T-helper 2 cell (primary cell): ENCODE results near the gene HIF1AN.
"Not testable (repeated sequence)": the region's sequence is repeated elsewhere in the genome, so short reads cannot be mapped to it uniquely, and the experiment has no call there.

ENCODE experiments used
- DNase-seq, 5 experiments: peaks; one replicate each; pipeline versions ENCODE4 v3.0.0 to v3.0.0-alpha.2; 2012 to 2022

Gene HIF1AN

GRCh38 chr10:100567249-100567648 lies 31.5 kb downstream of the HIF1AN start:
- DNase-seq: no peak

- DNase-seq: no peak
Measured at GRCh38 chr10:100567826-100568225, 32.1 kb downstream of the HIF1AN start.

GRCh38 chr10:100568912-100569311 lies 33.2 kb downstream of the HIF1AN start:
- DNase-seq: no peak

GRCh38 chr10:100569687-100570481 lies 34.1 kb downstream of the HIF1AN start:
- peak in 1 of 5 experiments; percentile 26 for DNase-seq

GRCh38 chr10:100570506-100570905 lies 34.8 kb downstream of the HIF1AN start:
- DNase-seq: no peak

GRCh38 chr10:100571084-100571856 lies 35.5 kb downstream of the HIF1AN start:
- DNase-seq: no peak

GRCh38 chr10:100575146-100575545 lies 39.4 kb downstream of the HIF1AN start:
- not testable (repeated sequence) for DNase-seq

- no peak for DNase-seq
Measured at GRCh38 chr10:100575585-100576281, 40.0 kb downstream of the HIF1AN start.

- DNase-seq: no peak
Measured at GRCh38 chr10:100576282-100576635, 40.5 kb downstream of the HIF1AN start.

- no peak for DNase-seq
Measured at GRCh38 chr10:100579261-100580090, 43.7 kb downstream of the HIF1AN start.

- DNase-seq: no peak
Measured at GRCh38 chr10:100586959-100587358, 51.2 kb downstream of the HIF1AN start.

- DNase-seq: no peak
Measured at GRCh38 chr10:100598166-100598565, 62.4 kb downstream of the HIF1AN start.

GRCh38 chr10:100600218-100600617 lies 64.5 kb downstream of the HIF1AN start:
- no peak for DNase-seq

- DNase-seq: no peak
Measured at GRCh38 chr10:100607439-100607838, 71.7 kb downstream of the HIF1AN start.
